ENCODE measurements around the gene ICAM1.
A peak's percentile ranks its signal among the peaks of the same experiment; 100 is the strongest.

Gene ICAM1

DNA sequence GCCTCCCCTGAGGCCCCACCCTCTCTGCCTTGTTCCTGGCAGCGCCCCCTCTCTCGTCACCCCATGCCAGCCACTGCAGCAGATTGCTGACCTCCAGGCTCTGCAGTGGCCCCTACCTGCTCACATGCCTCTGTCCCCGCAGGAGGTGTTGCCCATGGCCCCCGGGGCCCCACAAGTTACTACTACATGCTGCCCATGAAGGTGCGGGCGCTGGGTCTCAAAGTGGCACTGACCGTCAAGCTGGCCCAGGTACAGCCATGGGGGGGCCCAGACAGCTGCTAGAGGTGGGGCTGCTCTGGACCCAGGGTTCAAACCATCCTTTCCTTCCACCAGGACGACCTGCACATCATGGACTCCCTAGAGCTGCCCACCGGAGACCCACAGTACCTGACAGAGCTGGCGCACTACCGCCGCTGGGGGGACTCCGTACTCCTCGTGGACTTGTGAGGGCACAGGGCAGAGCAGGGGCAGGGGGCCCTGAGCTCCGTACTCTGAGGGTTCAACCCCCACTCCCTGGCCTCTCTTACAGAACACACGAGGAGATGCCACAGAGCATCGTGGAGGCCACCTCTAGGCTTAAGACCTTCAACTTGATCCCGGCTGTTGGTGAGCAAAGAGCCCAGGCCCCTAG is 12.7 kb upstream of the ICAM1 start:
- TF ChIP-seq, protein P1, sequence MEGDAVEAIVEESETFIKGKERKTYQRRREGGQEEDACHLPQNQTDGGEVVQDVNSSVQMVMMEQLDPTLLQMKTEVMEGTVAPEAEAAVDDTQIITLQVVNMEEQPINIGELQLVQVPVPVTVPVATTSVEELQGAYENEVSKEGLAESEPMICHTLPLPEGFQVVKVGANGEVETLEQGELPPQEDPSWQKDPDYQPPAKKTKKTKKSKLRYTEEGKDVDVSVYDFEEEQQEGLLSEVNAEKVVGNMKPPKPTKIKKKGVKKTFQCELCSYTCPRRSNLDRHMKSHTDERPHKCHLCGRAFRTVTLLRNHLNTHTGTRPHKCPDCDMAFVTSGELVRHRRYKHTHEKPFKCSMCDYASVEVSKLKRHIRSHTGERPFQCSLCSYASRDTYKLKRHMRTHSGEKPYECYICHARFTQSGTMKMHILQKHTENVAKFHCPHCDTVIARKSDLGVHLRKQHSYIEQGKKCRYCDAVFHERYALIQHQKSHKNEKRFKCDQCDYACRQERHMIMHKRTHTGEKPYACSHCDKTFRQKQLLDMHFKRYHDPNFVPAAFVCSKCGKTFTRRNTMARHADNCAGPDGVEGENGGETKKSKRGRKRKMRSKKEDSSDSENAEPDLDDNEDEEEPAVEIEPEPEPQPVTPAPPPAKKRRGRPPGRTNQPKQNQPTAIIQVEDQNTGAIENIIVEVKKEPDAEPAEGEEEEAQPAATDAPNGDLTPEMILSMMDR (conservative IDR thresholded peaks at IDR 0.05), result no peak
- no peak for TF ChIP-seq ZFX (IDR thresholded peaks at IDR 0.05)
- H3K27ac ChIP-seq, result no peak overlapping the region

DNA sequence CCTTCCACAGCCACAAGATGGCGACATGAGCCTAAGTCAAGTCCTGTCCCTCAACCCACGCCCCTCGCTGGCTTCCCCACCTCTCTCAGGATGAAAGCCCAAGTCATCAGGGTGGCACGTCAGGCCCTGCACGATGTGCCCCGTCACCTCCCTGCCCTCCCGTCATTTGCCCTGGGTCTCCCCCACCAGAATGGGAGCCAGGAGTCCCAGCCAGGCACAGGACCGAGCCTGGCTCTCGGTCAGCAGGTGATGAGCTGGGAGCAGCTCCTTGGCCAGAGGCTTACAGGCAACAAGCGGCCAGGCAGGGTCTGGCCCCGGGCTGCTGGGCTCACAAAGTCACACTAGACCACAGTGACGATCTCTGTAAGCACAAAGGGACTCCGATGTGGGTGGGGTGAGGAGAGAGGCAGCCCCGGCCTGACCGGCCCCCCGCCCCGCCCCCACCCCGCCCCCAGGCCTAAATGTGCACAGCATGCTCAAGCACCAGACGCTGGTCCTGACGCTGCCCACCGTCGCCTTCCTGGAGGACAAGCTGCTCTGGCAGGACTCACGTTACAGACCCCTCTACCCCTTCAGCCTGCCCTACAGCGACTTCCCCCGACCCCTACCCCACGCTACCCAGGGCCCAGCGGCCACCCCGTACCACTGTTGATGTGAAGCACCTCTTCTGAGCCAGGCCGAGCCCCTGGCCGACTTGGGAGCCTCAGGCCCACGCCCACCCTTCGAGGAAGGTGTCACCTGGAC is 11.6 kb upstream of the ICAM1 start:
- H3K27ac ChIP-seq, result no peak overlapping the region
- no peak for TF ChIP-seq ZFX (IDR thresholded peaks at IDR 0.05)
- TF ChIP-seq, protein P1 (conservative IDR thresholded peaks at IDR 0.05), result peak; percentile 89

DNA sequence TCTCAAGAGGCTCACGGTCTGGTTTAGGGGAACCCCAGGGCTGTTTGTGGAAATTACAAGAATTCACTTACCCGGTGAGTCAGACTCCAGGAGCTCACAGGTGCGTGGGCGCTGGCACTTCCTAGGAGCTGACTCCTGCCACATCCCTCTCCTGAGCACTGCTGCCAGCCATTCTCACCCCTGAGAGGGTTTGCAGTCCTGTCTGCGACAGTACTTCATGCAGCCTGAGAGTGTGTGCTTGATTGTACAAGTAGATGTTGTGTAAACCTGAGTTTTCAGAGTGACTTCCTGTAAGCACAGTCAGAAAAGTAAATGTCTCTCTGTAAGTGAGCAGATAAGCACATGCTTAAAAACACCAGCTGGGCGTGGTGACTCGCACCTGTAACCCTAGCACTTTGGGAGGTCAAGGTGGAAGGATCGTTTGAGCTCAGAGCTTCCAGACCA is 10.8 kb upstream of the ICAM1 start:
- TF ChIP-seq, protein P1 (conservative IDR thresholded peaks at IDR 0.05), result no peak
- no peak for TF ChIP-seq ZFX (IDR thresholded peaks at IDR 0.05)
- H3K27ac ChIP-seq, result no peak overlapping the region

DNA sequence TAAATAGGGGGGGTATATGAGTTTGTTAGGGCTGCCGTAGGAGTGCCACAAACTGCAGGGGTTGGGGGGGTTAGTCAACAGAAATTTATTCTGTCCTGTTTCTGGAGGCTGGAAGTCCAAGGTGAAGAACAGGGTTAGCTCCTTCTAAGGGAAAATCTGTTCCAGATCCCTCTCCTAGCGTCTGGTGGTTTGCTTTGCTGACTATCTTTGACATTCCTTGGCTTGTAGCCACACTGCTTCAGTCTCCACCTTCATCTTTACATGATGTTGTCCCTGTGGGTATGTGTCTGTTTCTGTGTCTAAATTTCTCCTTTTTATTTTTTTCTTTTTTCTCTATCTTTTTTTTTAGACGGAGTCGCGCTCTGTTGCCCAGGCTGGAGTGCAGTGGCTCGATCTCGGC is 8.1 kb upstream of the ICAM1 start:
- TF ChIP-seq, protein P1 (conservative IDR thresholded peaks at IDR 0.05), result no peak
- TF ChIP-seq ZFX (IDR thresholded peaks at IDR 0.05), result no peak
- no peak overlapping the region for H3K27ac ChIP-seq

DNA sequence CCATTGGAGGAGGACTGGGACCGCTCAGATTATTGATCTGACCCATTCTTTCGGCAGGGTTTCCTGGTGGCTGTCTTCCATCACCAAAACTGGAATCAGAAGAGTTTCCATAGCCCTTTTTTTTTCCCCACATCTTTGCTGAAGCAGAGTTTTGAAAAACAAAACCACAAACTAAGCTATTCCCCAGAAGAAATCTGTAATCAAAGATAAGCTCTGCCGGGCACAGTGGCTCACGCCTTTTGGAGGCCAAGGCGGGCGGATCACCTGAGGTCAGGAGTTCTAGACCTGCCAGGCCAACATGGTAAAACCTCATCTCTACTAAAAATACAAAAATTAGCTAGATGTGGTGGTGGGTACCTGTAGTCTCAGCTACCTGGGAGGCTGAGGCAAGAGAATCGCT is 4.2 kb upstream of the ICAM1 start:
- TF ChIP-seq, protein P1 (conservative IDR thresholded peaks at IDR 0.05), result no peak
- no peak for TF ChIP-seq ZFX (IDR thresholded peaks at IDR 0.05)
- no peak overlapping the region for H3K27ac ChIP-seq

DNA sequence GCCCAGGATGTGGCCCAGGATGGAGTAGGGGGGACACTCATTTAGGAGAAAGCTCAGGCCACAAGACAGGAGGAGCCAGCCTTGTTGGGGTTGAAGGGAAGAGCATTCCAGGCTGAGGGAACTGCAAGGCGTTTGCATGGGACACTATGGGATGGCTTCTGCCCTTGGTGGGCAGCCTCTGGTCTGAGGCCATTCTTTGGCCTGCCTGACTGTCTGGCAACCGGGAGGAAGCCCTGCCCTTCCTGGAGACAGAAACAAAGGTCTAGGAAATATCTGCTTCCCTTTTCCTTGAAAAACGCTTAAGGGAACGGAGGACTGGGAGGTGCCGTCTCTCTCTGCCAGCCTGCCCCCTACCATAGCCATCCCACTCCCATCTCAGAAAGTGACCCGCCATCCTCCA is 2.8 kb upstream of the ICAM1 start:
- TF ChIP-seq, protein P1 (conservative IDR thresholded peaks at IDR 0.05), result no peak
- no peak for TF ChIP-seq ZFX (IDR thresholded peaks at IDR 0.05)
- H3K27ac ChIP-seq, result no peak overlapping the region
